ENCODE measurements around the gene XYLT1.

The XYLT1 gene

GRCh38 chr16:17275076-17276009 is 195.4 kb downstream of the XYLT1 start:
- H3K9ac ChIP-seq: peak overlapping the region; percentile 6; the same call in 1 of the 2 replicates
- no peaks in the 10 kb centered on the region for H4K20me1 ChIP-seq (ENCODE audit: insufficient read depth)
- no peak overlapping the region for H3K4me3 ChIP-seq (IDR thresholded peaks at IDR 0.05; ENCODE audit: insufficient read depth, low read depth, low read length)
- TF ChIP-seq CTCF (conservative IDR thresholded peaks at IDR 0.05; ENCODE audit: low read depth, low read length): no peak
- H3K79me2 ChIP-seq (ENCODE audit: insufficient read depth, low read depth): peaks cover 4% of the 10 kb centered on the region; the same call in 1 of the 2 replicates
- no peak overlapping the region for H2AFZ ChIP-seq (ENCODE audit: low read depth)
- no peaks in the 10 kb centered on the region for H3K36me3 ChIP-seq (ENCODE audit: insufficient read depth)
- H3K4me2 ChIP-seq: peak overlapping the region; percentile 49; the same call in 1 of the 2 replicates
- no peaks in the 10 kb centered on the region for H3K27me3 ChIP-seq (ENCODE audit: insufficient read depth, low read depth)
- H3K4me1 ChIP-seq (ENCODE audit: low read depth, poor library complexity, severe bottlenecking): peaks cover 44% of the 10 kb centered on the region
- peak overlapping the region; percentile 42 for H3K27ac ChIP-seq

DNA sequence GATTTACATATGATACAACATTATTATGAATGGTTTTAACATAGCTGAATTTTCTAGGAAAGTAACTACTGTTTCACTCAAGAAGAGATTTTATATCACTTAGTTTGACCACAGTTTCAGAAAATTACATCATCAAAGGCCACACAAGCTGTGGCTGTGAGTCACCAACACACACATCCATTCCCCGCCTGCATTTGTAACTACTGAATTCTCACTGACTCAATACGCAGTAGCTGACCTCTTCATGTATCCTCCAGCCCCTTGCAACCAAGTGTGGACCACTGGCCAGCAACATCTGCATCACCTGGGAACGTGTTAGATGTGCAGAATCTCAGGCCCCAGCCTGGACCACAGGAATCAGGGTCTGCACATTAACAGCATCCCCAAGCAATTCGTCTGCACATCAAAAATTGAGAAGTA is 197.6 kb downstream of the XYLT1 start:
- no peak for TF ChIP-seq CTCF (conservative IDR thresholded peaks at IDR 0.05; ENCODE audit: low read depth, low read length)
- H3K36me3 ChIP-seq (ENCODE audit: insufficient read depth): no peaks in the 10 kb centered on the region
- H3K4me2 ChIP-seq: no peak overlapping the region; the same call in 1 of the 2 replicates
- H3K27ac ChIP-seq: no peak overlapping the region
- H3K4me1 ChIP-seq (ENCODE audit: low read depth, poor library complexity, severe bottlenecking): peaks cover 44% of the 10 kb centered on the region
- no peaks in the 10 kb centered on the region for H3K27me3 ChIP-seq (ENCODE audit: insufficient read depth, low read depth)
- H3K4me3 ChIP-seq (IDR thresholded peaks at IDR 0.05; ENCODE audit: insufficient read depth, low read depth, low read length): no peak overlapping the region
- peaks cover 4% of the 10 kb centered on the region; the same call in 1 of the 2 replicates for H3K79me2 ChIP-seq (ENCODE audit: insufficient read depth, low read depth)
- H3K9ac ChIP-seq: no peak overlapping the region
- no peak overlapping the region for H2AFZ ChIP-seq (ENCODE audit: low read depth)
- no peaks in the 10 kb centered on the region for H4K20me1 ChIP-seq (ENCODE audit: insufficient read depth)

DNA sequence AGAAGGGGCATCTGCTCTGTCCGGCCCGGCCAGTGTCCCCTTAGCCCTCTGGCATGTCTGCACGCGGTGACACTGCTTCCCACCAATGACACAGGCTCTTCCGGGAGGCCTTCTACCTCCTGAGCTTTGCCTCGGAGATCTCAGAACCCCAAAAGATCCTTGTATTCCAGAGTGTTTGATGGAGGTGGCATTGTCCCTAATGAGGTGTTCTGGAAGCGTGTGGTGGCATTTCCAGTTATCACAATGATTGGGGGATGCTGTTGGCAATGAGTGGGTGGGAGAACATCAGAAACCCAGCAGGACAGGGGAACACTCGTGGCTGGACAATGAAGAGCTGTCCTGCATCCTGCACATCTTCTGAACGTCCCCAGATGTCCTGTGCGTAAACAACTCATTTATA is 198.0 kb downstream of the XYLT1 start:
- H2AFZ ChIP-seq (ENCODE audit: low read depth): no peak overlapping the region
- no peak overlapping the region for H3K27ac ChIP-seq
- H3K4me3 ChIP-seq (IDR thresholded peaks at IDR 0.05; ENCODE audit: insufficient read depth, low read depth, low read length): no peak overlapping the region
- H3K27me3 ChIP-seq (ENCODE audit: insufficient read depth, low read depth): no peaks in the 10 kb centered on the region
- H3K79me2 ChIP-seq (ENCODE audit: insufficient read depth, low read depth): peaks cover 4% of the 10 kb centered on the region; the same call in 1 of the 2 replicates
- no peak overlapping the region for H3K9ac ChIP-seq
- peaks cover 44% of the 10 kb centered on the region for H3K4me1 ChIP-seq (ENCODE audit: low read depth, poor library complexity, severe bottlenecking)
- TF ChIP-seq CTCF (conservative IDR thresholded peaks at IDR 0.05; ENCODE audit: low read depth, low read length): no peak
- no peaks in the 10 kb centered on the region for H3K36me3 ChIP-seq (ENCODE audit: insufficient read depth)
- no peaks in the 10 kb centered on the region for H4K20me1 ChIP-seq (ENCODE audit: insufficient read depth)
- no peak overlapping the region; the same call in 1 of the 2 replicates for H3K4me2 ChIP-seq

DNA sequence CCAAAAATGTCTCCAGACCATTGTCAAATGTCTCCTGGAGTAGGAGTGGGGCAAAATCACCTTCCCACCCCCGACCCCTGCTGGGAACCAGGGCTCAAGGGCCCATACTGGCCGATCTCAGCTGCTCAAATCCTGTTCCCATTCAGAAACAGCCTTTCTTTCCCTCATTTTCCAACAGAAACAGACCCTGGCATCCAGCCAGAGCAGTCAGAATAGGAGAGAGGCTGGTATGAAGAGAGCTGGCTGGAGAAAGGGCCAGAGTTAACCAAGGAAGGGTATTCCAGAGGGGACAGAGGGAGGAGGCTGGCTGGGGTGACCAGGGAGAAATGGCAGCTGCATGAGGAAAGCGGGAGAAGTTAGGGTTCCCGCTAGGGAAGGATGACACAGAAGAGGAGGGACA is 199.1 kb downstream of the XYLT1 start:
- no peaks in the 10 kb centered on the region for H3K36me3 ChIP-seq (ENCODE audit: insufficient read depth)
- TF ChIP-seq CTCF (conservative IDR thresholded peaks at IDR 0.05; ENCODE audit: low read depth, low read length): no peak
- H2AFZ ChIP-seq (ENCODE audit: low read depth): no peak overlapping the region
- no peaks in the 10 kb centered on the region for H3K27me3 ChIP-seq (ENCODE audit: insufficient read depth, low read depth)
- no peak overlapping the region for H3K27ac ChIP-seq
- H3K4me2 ChIP-seq: no peak overlapping the region
- peaks cover 44% of the 10 kb centered on the region for H3K4me1 ChIP-seq (ENCODE audit: low read depth, poor library complexity, severe bottlenecking)
- no peak overlapping the region for H3K9ac ChIP-seq
- no peak overlapping the region for H3K4me3 ChIP-seq (IDR thresholded peaks at IDR 0.05; ENCODE audit: insufficient read depth, low read depth, low read length)
- peaks cover 4% of the 10 kb centered on the region; the same call in 1 of the 2 replicates for H3K79me2 ChIP-seq (ENCODE audit: insufficient read depth, low read depth)
- H4K20me1 ChIP-seq (ENCODE audit: insufficient read depth): no peaks in the 10 kb centered on the region
